ENCODE data around the gene TMEM245. TPM values are rescaled to one million over a fixed set of nuclear protein-coding genes. Genes with fewer than 3 reads are reported as not detected.

TMEM245 gene
- total and polyA plus RNA-seq, 10 of the 15 experiments (the other 5 are each of a cell fraction or from before 2014, with no cell fraction given), result 7.4 to 36.1 (median 19.0) TPM

DNA sequence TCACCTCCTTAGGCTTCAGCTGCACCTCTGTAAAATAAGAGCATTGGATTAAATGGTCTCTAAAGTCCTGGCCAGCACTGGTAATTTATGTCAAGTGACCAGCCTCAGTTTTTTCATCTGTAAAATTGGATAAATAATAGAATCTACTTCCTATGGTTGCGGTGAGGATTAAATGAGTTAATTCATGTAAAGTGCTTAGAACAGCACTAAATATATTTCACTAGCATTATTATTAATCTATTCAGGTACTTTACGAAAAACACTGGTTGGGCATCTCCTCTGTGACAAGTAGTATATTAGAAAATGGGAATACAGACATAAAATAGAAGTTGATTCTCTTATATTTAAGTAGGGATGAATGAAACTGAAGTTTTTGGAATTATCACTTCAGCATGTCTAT lies 13.8 kb upstream of the TMEM245 start (continued):
- TF ChIP-seq, protein P1, sequence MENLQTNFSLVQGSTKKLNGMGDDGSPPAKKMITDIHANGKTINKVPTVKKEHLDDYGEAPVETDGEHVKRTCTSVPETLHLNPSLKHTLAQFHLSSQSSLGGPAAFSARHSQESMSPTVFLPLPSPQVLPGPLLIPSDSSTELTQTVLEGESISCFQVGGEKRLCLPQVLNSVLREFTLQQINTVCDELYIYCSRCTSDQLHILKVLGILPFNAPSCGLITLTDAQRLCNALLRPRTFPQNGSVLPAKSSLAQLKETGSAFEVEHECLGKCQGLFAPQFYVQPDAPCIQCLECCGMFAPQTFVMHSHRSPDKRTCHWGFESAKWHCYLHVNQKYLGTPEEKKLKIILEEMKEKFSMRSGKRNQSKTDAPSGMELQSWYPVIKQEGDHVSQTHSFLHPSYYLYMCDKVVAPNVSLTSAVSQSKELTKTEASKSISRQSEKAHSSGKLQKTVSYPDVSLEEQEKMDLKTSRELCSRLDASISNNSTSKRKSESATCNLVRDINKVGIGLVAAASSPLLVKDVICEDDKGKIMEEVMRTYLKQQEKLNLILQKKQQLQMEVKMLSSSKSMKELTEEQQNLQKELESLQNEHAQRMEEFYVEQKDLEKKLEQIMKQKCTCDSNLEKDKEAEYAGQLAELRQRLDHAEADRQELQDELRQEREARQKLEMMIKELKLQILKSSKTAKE (IDR thresholded peaks at IDR 0.05; ENCODE audit: low read depth, poor library complexity, severe bottlenecking), result no peak
- TF ChIP-seq CHD2 (IDR thresholded peaks at IDR 0.05; ENCODE audit: borderline replicate concordance, low read depth, low read length), result no peak
- TF ChIP-seq, protein P2, sequence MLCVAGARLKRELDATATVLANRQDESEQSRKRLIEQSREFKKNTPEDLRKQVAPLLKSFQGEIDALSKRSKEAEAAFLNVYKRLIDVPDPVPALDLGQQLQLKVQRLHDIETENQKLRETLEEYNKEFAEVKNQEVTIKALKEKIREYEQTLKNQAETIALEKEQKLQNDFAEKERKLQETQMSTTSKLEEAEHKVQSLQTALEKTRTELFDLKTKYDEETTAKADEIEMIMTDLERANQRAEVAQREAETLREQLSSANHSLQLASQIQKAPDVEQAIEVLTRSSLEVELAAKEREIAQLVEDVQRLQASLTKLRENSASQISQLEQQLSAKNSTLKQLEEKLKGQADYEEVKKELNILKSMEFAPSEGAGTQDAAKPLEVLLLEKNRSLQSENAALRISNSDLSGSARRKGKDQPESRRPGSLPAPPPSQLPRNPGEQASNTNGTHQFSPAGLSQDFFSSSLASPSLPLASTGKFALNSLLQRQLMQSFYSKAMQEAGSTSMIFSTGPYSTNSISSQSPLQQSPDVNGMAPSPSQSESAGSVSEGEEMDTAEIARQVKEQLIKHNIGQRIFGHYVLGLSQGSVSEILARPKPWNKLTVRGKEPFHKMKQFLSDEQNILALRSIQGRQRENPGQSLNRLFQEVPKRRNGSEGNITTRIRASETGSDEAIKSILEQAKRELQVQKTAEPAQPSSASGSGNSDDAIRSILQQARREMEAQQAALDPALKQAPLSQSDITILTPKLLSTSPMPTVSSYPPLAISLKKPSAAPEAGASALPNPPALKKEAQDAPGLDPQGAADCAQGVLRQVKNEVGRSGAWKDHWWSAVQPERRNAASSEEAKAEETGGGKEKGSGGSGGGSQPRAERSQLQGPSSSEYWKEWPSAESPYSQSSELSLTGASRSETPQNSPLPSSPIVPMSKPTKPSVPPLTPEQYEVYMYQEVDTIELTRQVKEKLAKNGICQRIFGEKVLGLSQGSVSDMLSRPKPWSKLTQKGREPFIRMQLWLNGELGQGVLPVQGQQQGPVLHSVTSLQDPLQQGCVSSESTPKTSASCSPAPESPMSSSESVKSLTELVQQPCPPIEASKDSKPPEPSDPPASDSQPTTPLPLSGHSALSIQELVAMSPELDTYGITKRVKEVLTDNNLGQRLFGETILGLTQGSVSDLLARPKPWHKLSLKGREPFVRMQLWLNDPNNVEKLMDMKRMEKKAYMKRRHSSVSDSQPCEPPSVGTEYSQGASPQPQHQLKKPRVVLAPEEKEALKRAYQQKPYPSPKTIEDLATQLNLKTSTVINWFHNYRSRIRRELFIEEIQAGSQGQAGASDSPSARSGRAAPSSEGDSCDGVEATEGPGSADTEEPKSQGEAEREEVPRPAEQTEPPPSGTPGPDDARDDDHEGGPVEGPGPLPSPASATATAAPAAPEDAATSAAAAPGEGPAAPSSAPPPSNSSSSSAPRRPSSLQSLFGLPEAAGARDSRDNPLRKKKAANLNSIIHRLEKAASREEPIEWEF (IDR thresholded peaks at IDR 0.05; ENCODE audit: insufficient replicate concordance, low read depth, low read length), result no peak

DNA sequence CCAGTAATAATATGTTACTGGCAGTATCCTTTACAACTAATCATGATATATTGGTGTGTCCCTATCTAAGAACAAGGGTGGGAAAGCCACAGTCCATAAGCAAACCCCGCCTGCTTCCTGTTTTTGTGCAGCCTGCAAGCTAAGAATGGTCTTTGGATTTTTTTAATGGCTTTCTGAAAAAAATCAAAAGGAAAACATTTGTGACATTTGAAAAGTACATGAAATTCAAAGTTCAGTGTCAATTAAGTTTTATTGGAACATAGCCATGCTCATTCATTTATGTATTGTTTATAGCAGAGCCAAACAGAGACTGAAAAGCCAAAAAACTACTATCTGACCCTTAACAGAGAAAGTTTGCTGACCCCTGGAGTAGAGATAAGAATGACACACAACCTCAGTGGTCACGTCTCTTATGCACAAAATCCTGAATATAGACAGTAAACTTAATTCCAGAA lies 12.8 kb upstream of the TMEM245 start:
- no peaks in the 10 kb centered on the region for H3K27me3 ChIP-seq (replicated peaks in 1 of 2; ENCODE audit: control insufficient read depth in 2 of 2, insufficient read depth in 2 of 2, low read length in 1 of 2)
- intact Hi-C loops (cut with micrococcal nuclease; ENCODE audit: unreplicated experiment), result no loop called here
- RAD21 ChIA-PET (ENCODE audit: unreplicated experiment), result no interaction called here
- POLR2A ChIA-PET, result no interaction called here
- H3K4me3 ChIP-seq, result no peak overlapping the region
- FAIRE-seq (no peak), ATAC-seq (no peak), DNase-seq (ENCODE audit: low read depth, low spot score) (no peak)
- H3K4me2 ChIP-seq (ENCODE audit: control insufficient read depth, insufficient read depth), result no peak overlapping the region
- H2AFZ ChIP-seq (ENCODE audit: control insufficient read depth, low read depth, low read length), result no peak overlapping the region
- H3K27ac ChIP-seq (ENCODE audit: control insufficient read depth, insufficient read depth), result no peak overlapping the region
- CTCF ChIA-PET, result no interaction called here
- WGBS (ENCODE audit: insufficient coverage, insufficient replicate concordance, low lambda C conversion rate, missing lambda C conversion rate), result 15% methylated on average over 2 of the region's 2 CpGs
- no peaks in the 10 kb centered on the region for H4K20me1 ChIP-seq (ENCODE audit: control insufficient read depth, insufficient read depth)
- no peaks in the 10 kb centered on the region for H3K79me2 ChIP-seq (ENCODE audit: control insufficient read depth, insufficient read depth, low read length)
- no TSS peak for BruUV-seq (replicated peaks)
- SMC1A ChIA-PET (ENCODE audit: uncharacterized antibody, unreplicated experiment), result no interaction called here
- no peak overlapping the region for H3K9ac ChIP-seq (ENCODE audit: control insufficient read depth, insufficient read depth, low read length)
- H3K4me1 ChIP-seq (ENCODE audit: control insufficient read depth, insufficient read depth, low read length), result no peaks in the 10 kb centered on the region
- no peaks in the 10 kb centered on the region for H3K9me3 ChIP-seq (replicated peaks; ENCODE audit: control insufficient read depth, insufficient read depth, low read length)
- in situ Hi-C loops (cut with MboI), result no loop called here
- no peaks in the 10 kb centered on the region for H3K36me3 ChIP-seq (ENCODE audit: control insufficient read depth in 2 of 2, insufficient read depth in 2 of 2, low read length in 1 of 2)
- no peak for TF ChIP-seq ZNF622 (IDR thresholded peaks at IDR 0.05)
- TF ChIP-seq, protein P3, sequence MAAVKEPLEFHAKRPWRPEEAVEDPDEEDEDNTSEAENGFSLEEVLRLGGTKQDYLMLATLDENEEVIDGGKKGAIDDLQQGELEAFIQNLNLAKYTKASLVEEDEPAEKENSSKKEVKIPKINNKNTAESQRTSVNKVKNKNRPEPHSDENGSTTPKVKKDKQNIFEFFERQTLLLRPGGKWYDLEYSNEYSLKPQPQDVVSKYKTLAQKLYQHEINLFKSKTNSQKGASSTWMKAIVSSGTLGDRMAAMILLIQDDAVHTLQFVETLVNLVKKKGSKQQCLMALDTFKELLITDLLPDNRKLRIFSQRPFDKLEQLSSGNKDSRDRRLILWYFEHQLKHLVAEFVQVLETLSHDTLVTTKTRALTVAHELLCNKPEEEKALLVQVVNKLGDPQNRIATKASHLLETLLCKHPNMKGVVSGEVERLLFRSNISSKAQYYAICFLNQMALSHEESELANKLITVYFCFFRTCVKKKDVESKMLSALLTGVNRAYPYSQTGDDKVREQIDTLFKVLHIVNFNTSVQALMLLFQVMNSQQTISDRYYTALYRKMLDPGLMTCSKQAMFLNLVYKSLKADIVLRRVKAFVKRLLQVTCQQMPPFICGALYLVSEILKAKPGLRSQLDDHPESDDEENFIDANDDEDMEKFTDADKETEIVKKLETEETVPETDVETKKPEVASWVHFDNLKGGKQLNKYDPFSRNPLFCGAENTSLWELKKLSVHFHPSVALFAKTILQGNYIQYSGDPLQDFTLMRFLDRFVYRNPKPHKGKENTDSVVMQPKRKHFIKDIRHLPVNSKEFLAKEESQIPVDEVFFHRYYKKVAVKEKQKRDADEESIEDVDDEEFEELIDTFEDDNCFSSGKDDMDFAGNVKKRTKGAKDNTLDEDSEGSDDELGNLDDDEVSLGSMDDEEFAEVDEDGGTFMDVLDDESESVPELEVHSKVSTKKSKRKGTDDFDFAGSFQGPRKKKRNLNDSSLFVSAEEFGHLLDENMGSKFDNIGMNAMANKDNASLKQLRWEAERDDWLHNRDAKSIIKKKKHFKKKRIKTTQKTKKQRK (IDR thresholded peaks at IDR 0.05; ENCODE audit: low read depth, low read length), result no peak
- TF ChIP-seq, protein P4, sequence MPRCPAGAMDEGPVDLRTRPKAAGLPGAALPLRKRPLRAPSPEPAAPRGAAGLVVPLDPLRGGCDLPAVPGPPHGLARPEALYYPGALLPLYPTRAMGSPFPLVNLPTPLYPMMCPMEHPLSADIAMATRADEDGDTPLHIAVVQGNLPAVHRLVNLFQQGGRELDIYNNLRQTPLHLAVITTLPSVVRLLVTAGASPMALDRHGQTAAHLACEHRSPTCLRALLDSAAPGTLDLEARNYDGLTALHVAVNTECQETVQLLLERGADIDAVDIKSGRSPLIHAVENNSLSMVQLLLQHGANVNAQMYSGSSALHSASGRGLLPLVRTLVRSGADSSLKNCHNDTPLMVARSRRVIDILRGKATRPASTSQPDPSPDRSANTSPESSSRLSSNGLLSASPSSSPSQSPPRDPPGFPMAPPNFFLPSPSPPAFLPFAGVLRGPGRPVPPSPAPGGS (IDR thresholded peaks at IDR 0.05; ENCODE audit: borderline replicate concordance, insufficient read depth, low read depth, low read length, poor library complexity, severe bottlenecking), result no peak
- no peak for TF ChIP-seq RAD51 (IDR thresholded peaks at IDR 0.05)
- TF ChIP-seq ZBED1 (IDR thresholded peaks at IDR 0.05; ENCODE audit: borderline replicate concordance), result no peak
